Activated CD4-positive, CD25-positive, alpha-beta regulatory T cell (primary cell): ENCODE results near the gene INSC.

Experiments used
- DNase-seq, 4 experiments: peaks; one replicate each; lab custom pipeline; 2025; lab: John Stamatoyannopoulos, UW

Gene INSC

DNA sequence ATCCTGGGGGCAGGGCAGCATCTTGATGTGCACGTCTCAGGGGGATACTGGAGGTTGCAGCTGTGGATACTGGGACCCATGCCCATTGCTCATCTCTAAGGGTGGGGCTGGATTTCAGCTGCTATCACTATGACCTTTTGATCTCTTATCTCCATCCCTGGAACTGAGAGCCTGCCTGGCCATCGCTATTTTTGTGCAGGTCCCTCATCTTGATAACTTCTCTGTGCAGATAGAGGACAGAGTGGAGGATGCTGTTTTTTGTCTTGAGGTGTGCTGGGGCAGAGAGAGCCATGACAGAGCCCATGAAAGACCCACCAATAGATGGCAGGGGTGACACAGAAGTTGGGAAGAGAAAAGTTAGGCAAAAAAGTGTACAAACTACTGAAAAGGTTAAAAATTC, 5.1 kb upstream of the INSC start:
- no peak for DNase-seq

- DNase-seq: no peak
Observed at GRCh38 chr11:15111215-15111614, 3.5 kb upstream of the INSC start.

DNA sequence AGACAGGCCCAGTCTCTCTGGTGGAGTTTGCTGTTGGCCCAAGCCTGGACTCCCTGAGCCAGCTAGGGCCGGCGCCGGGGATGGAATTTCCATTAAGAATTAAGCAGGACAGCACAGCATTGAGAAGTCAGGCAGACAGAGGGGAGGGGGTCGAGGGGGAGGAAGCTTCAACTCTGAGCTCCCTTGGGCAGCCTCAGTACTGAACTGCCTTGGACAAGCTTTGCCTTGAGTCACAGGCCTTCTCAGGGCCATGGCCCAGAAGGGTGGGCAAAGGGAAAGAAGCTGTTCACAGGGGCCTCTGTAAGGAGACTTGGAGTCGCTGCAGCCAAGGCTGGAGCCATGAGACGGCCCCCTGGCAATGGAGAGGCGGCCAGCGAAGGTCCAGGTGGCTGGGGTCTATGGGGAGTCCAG, 2.6 kb upstream of the INSC start:
- DNase-seq: no peak

- DNase-seq: no peak
Observed at GRCh38 chr11:15113381-15113780, 1.3 kb upstream of the INSC start.

GRCh38 chr11:15115686-15116085, 963 bp downstream of the INSC start:
- no peak for DNase-seq

- DNase-seq: no peak
Observed at GRCh38 chr11:15117751-15118150, 3.0 kb downstream of the INSC start.

GRCh38 chr11:15118431-15118830, 3.7 kb downstream of the INSC start:
- no peak for DNase-seq

- no peak for DNase-seq
Observed at GRCh38 chr11:15119352-15119751, 4.6 kb downstream of the INSC start.

GRCh38 chr11:15119826-15120225, 5.1 kb downstream of the INSC start:
- no peak for DNase-seq

- DNase-seq: no peak
Observed at GRCh38 chr11:15123849-15124248, 9.1 kb downstream of the INSC start.

DNA sequence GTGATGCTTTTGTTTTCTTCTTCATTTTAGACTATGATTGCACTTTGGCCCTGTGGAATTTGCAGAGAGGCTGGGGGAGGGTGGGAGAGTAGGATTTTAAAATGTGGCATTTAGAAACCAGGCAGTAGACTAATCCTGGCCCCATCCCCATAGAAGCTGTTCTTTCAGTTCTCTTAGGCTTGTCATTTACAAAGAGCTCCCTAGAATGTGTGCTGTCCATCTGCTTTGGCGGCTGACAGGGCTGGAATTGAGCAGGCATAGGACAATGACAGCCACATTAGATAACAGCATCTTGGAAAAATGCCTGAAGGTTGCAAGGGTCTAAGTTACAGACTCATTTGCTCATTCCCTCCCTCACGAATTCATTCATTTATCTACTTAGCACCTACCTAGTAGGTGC, 9.8 kb downstream of the INSC start:
- no peak for DNase-seq

GRCh38 chr11:15127341-15127740, 12.6 kb downstream of the INSC start:
- no peak for DNase-seq

DNA sequence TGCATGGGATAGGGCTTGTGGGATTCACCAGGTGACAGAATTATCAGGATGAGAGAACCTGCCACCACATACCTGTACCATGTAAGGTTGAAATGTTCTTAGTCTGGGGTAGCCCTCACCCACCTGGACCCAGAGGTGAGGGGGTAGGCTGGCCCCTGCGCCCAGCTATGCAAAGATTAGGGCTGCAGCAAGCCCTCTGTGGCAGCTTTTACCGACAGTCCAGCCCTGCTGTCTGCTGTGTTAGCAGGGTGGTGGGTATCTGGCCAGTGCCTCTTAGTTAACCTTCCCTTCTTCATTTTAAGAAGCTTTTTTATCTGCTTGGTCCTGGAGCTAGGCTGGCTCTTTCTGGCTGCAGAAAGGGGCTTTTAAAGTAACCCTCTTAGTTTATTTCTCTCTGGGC, 13.9 kb downstream of the INSC start:
- DNase-seq: no peak

DNA sequence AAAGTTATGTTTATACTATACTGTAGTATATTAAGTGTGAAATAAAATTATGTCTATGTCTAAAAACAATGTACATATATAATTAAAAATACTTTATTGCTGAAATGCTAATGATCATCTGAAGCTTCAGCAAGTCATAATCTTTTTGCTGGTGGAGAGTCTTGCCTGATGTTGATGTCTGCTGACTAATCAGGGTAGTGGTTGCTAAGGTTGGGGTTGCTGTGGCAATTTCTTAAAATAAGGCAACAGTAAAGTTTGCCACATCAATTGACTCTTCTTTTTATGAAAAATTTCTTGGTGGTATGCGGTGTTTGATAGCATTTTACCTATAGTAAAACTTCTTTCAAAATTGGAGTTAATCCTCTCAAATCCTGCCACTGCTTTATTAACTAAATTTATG, 21.4 kb downstream of the INSC start:
- no peak for DNase-seq

- no peak for DNase-seq
Observed at GRCh38 chr11:15139096-15139770, 24.5 kb downstream of the INSC start.

GRCh38 chr11:15139958-15140659, 25.4 kb downstream of the INSC start:
- no peak for DNase-seq

GRCh38 chr11:15141381-15141780, 26.7 kb downstream of the INSC start:
- no peak for DNase-seq

DNA sequence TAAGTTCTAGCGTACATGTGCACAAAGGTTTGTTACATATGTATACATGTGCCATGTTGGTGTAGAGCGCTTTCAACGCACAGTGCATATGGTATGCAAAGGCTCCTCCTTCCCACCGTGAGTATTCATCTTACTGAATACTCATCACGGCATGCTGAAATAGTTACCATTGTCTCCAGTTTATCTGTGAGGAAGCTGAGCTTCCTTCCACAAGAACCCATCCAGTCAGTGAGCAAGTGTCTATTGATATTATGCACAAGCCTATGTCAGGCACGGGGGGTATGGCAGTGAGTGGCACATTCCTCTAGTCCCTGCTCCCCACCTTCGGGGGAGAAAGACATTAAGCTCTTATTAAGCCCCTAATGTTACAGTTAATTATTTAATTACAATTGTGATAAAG, 28.1 kb downstream of the INSC start:
- no peak for DNase-seq

DNA sequence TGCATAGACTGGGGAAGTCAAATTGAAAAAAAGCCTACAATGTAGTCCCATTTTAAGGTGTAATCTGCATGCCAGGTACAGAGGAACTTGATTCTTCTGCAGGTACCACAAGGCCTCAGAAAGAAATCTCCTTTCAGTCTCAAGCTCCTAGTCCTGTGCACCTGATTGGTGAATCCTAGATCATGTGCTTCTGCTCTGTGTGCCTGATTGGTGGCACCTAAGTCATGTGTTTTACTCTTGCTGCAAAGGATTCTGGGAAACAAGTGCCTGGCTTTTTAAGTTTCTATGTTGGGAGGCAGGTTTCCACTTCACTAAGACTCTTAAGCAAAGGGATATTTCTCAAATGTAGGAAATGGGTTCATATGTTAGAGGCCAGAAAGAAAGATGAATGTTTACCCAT, 29.1 kb downstream of the INSC start:
- no peak for DNase-seq

DNA sequence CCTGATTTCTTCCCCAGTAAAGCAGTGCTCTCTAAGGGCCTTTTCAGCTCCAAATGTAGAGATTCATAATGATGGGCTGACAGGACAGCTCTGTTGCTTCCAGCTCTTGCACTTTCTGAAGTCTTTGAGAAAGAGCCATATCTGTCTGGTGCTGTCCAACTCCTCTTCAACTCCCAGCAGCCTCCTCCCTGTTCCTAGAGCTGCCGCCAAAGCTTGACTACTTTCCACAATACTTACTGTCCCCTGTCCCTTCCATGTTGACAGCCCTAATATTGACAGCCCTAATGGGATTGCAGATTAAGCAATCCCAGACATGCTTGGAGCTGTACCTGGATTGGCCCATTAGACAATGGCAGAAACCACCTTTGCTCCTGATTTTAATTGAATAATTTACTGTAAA, 29.6 kb downstream of the INSC start:
- DNase-seq: no peak

DNA sequence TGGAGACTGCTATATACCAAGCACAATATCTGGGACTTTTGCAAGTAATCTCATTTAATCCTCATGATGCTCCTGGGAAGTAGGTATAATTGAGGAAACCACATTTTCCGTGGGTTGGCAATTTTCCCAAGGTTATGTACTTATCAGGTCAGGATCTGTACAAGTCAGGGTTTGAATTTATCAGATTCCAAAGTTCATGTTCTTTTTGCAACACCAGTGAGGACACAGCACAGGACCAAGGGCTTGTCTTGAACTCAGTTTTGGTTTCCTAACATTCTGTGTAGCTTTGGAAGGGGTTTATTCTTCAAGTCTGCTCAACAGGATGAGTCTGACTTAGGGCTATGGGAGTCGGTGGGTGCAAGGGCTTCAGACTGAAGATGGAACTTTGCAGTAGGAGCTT, 30.4 kb downstream of the INSC start:
- no peak for DNase-seq

- DNase-seq: no peak
Observed at GRCh38 chr11:15145615-15146014, 30.9 kb downstream of the INSC start.

GRCh38 chr11:15146271-15147003, 31.7 kb downstream of the INSC start:
- DNase-seq: no peak
